Activated T-helper 1 cell treated with anti-CD3 and anti-CD28 coated beads, Interleukin-2, amount 50 U/mL, for 16 hours (primary cell): ENCODE data around the gene AIP.
"Not testable (repeated sequence)": the region's sequence is repeated elsewhere in the genome, so short reads cannot be mapped to it uniquely, and the experiment has no call there.

Experiments
- DNase-seq, 2 donors: peaks; one replicate each; pipeline ENCODE4 v3.0.0-alpha.2; 2020; ENCODE audit warnings: low read depth in 1 of 2, low spot score in 1 of 2

Gene AIP

GRCh38 chr11:67448220-67448609 lies 34.6 kb upstream of the AIP start:
- no peak for DNase-seq

- no peak for DNase-seq
Observed at GRCh38 chr11:67449116-67449844, 33.5 kb upstream of the AIP start.

GRCh38 chr11:67450796-67451657 lies 31.8 kb upstream of the AIP start:
- no peak for DNase-seq

- no peak for DNase-seq
Observed at GRCh38 chr11:67451658-67451976, 31.2 kb upstream of the AIP start.

- no peak for DNase-seq
Observed at GRCh38 chr11:67452141-67452952, 30.5 kb upstream of the AIP start, which contains the start of gene GPR152. Gene GPR152 (minus strand): TSS chr11:67452729. CDS start chr11:67452724, 5 bp downstream.

GRCh38 chr11:67453816-67454732 lies 28.8 kb upstream of the AIP start:
- DNase-seq: no peak

GRCh38 chr11:67455054-67455453 lies 27.8 kb upstream of the AIP start, which contains the start of gene CABP4:
Gene CABP4 (plus strand): TSS chr11:67455354. CDS start chr11:67455424, 70 bp downstream.
- DNase-seq: no peak

GRCh38 chr11:67456068-67456705 lies 26.6 kb upstream of the AIP start:
- no peak for DNase-seq

GRCh38 chr11:67457453-67457852 lies 25.4 kb upstream of the AIP start:
- no peak for DNase-seq

GRCh38 chr11:67458266-67458665 lies 24.6 kb upstream of the AIP start:
- no peak for DNase-seq

- DNase-seq: no peak
Observed at GRCh38 chr11:67463186-67463585, 19.6 kb upstream of the AIP start.

- no peak for DNase-seq
Observed at GRCh38 chr11:67463680-67464410, 19.0 kb upstream of the AIP start.

- DNase-seq: peak; percentile 86 to 90
Observed at GRCh38 chr11:67464411-67465188, 18.2 kb upstream of the AIP start.

GRCh38 chr11:67465189-67465510 lies 17.7 kb upstream of the AIP start:
- DNase-seq: no peak

- DNase-seq: not testable (repeated sequence)
Observed at GRCh38 chr11:67465530-67465929, 17.3 kb upstream of the AIP start.

- no peak for DNase-seq
Observed at GRCh38 chr11:67466367-67466766, 16.5 kb upstream of the AIP start.

GRCh38 chr11:67466962-67467771 lies 15.7 kb upstream of the AIP start:
- DNase-seq: no peak

GRCh38 chr11:67468056-67468455 lies 14.8 kb upstream of the AIP start:
- DNase-seq: no peak
